HepG2 (cell line): ENCODE results near the gene MGAT4C. TPM values are rescaled to one million over a fixed set of nuclear protein-coding genes. Genes with fewer than 3 reads are reported as not detected.

Experiments used
- ATAC-seq: fragments of 200-7000 bp; cut with Tn5 transposase; 3 replicates; pipeline ENCODE4 v1.9.1; 2020; ENCODE audit warnings: mild to moderate bottlenecking, moderate library complexity
- BruUV-seq: library from RNA; stranded (reverse); fragments of 400-500 nt; replicated peaks from 2 replicates; lab custom pipeline; 2021; lab: Mats Ljungman, UMichigan
- CTCF ChIA-PET: fragments of 300-600 bp; formaldehyde crosslinking; extraction: SDS; loops from one replicate; lab custom pipeline; 2021; ENCODE audit warnings: low total read pairs, inconsistent platforms, low intra/inter-chr PET ratio; lab: Yijun Ruan, JAX
- POLR2A ChIA-PET: fragments of 350-600 bp; sonication (Branson Sonifier 250); formaldehyde crosslinking; loops from one replicate; lab custom pipeline; 2020; ENCODE audit warnings: antibody characterized with exemption, inconsistent platforms; lab: Yijun Ruan, JAX
- DNase-seq: peaks from one replicate; pipeline ENCODE4 v3.0.0-alpha.2; 2015; ENCODE audit warnings: low spot score
- FAIRE-seq: peaks from 3 replicates; lab custom pipeline; 2011; peaks lifted over from hg19 to GRCh38; lab: Jason Lieb, UNC
- H2AFZ ChIP-seq: one replicate; pipeline ENCODE4 v1.6.1; 2011; ENCODE audit warnings: low read length, inconsistent platforms
- H3K27ac ChIP-seq: fragments of 300-600 bp; 3 replicates; pipeline ENCODE4 v1.8.0; 2011; ENCODE audit warnings: mixed run types, mild to moderate bottlenecking, mixed read lengths, low read length, inconsistent platforms; ENCODE audit not compliant: insufficient read depth; ENCODE audit errors: extremely low read length
- H3K27me3 ChIP-seq, 2 experiments: fragments of 200-600 bp in 1 of 2; 2 replicates in 1 of 2; 3 replicates in 1 of 2; pipeline versions ENCODE4 v1.6.0 to v1.8.0; 2011; ENCODE audit warnings: low read length in 2 of 2, mild to moderate bottlenecking in 2 of 2, moderate library complexity in 2 of 2, inconsistent platforms in 1 of 2; ENCODE audit not compliant: insufficient read depth in 2 of 2, control insufficient read depth in 1 of 2
- H3K36me3 ChIP-seq, 2 experiments: fragments of 200-600 bp in 1 of 2; replicated peaks in 1 of 2; 2 replicates in 1 of 2; 3 replicates in 1 of 2; pipeline versions ENCODE4 v1.5.1 to v1.8.0; 2011; ENCODE audit warnings: low read length in 2 of 2, inconsistent platforms in 1 of 2; ENCODE audit not compliant: insufficient read depth in 2 of 2, control insufficient read depth in 1 of 2
- H3K4me1 ChIP-seq: 2 replicates; pipeline ENCODE4 v1.5.1; 2012; ENCODE audit warnings: low read length, inconsistent platforms; ENCODE audit not compliant: insufficient read depth
- H3K4me2 ChIP-seq: 2 replicates; pipeline ENCODE4 v1.6.0; 2011; ENCODE audit warnings: low read depth, low read length, inconsistent platforms
- H3K4me3 ChIP-seq, 3 experiments: fragments of 200-600 bp in 1 of 3; sonication (generic), shearing (Covaris generic) in 1 of 3; replicated peaks in 1 of 3; 2 replicates each; pipeline ENCODE4 v1.5.1; 2011 to 2016; ENCODE audit warnings: low read length in 3 of 3, inconsistent platforms in 2 of 3, low read depth in 2 of 3, mild to moderate bottlenecking in 2 of 3, control low read depth in 1 of 3, mixed read lengths in 1 of 3; ENCODE audit not compliant: insufficient read depth in 1 of 3
- H3K79me2 ChIP-seq: one replicate; pipeline ENCODE4 v1.6.1; 2011; ENCODE audit warnings: low read length, inconsistent platforms; ENCODE audit not compliant: insufficient read depth
- H3K9ac ChIP-seq: 2 replicates; pipeline ENCODE4 v1.6.0; 2011; ENCODE audit warnings: mild to moderate bottlenecking, low read depth, low read length, inconsistent platforms; ENCODE audit not compliant: insufficient read depth
- H3K9me3 ChIP-seq: 2 replicates; pipeline ENCODE4 v1.5.1; 2012; ENCODE audit warnings: mild to moderate bottlenecking, low read length
- H4K20me1 ChIP-seq: 2 replicates; pipeline ENCODE4 v1.6.0; 2011; ENCODE audit warnings: inconsistent platforms, mild to moderate bottlenecking, low read length, moderate library complexity; ENCODE audit not compliant: insufficient read depth
- KLF13 ChIP-seq: sonication (generic); formaldehyde crosslinking; IDR thresholded peaks from 2 replicates; pipeline ENCODE4 v1.4.0; 2020; ENCODE audit warnings: mild to moderate bottlenecking, missing genetic modification reagents
- NAIF1 ChIP-seq: sonication (generic); formaldehyde crosslinking; IDR thresholded peaks from 2 replicates; pipeline ENCODE4 v1.5.0; 2020; ENCODE audit warnings: mild to moderate bottlenecking, missing genetic modification reagents, borderline replicate concordance
- NFKB2 ChIP-seq: sonication (generic); formaldehyde crosslinking; IDR thresholded peaks from 2 replicates; pipeline ENCODE4 v1.4.0; 2020; ENCODE audit warnings: missing genetic modification reagents, borderline replicate concordance
- ZNF234 ChIP-seq: sonication (generic); formaldehyde crosslinking; conservative IDR thresholded peaks from 2 replicates; pipeline ENCODE4 v1.5.1; 2020; ENCODE audit warnings: mild to moderate bottlenecking, missing genetic modification reagents
- ZNF383 ChIP-seq: sonication (generic); formaldehyde crosslinking; IDR thresholded peaks from 2 replicates; pipeline ENCODE4 v1.4.0; 2020; ENCODE audit warnings: missing genetic modification reagents, mild to moderate bottlenecking, borderline replicate concordance
- WGBS: methylation state at CpG from one replicate; pipeline ENCODE4 v1.1.6; 2017; ENCODE audit warnings: low lambda C conversion rate; 5-methylcytosine and 5-hydroxymethylcytosine counted together
- in situ Hi-C: cut with HindIII; loops from 2 replicates; pipeline ENCODE4 v1.10.0; 2017; ENCODE audit warnings: low pct_unique_long_range_greater_than_20kb; ENCODE audit not compliant: extremely low pct_ligation_motif_present
- intact Hi-C: fragments of 100-400 bp; cut with micrococcal nuclease; formaldehyde crosslinking; loops from one replicate; pipeline ENCODE4 v1.10.0; 2022; ENCODE audit not compliant: unreplicated experiment
- polyA plus RNA-seq, 8 experiments: library from polyadenylated mRNA; depleted of rRNA in 3 of 8; stranded (reverse) in 7 of 8; unstranded in 1 of 8; fragments of >200 nt; fragmentation: Illumina TruSeq in 4 of 8; extraction: Trizol in 4 of 8; gene quantifications; 2 replicates each; pipeline versions ENCODE4 v1.2.1 to v1.2.3, GENCODE V29; 2011 to 2016; ENCODE audit warnings: low read depth in 4 of 8, missing spikeins in 1 of 8, mixed read lengths in 1 of 8; ENCODE audit not compliant: insufficient read depth in 1 of 8
- total RNA-seq, 5 experiments: library from RNA; depleted of rRNA; stranded (reverse); fragments of >200 nt; fragmentation: Illumina TruSeq; extraction: Trizol; gene quantifications; 2 replicates each; pipeline ENCODE4 v1.2.3, GENCODE V29; 2016; ENCODE audit warnings: low read depth in 1 of 5
- TF ChIP-seq, protein P1 (sequence below): sonication (generic); formaldehyde crosslinking; IDR thresholded peaks from 2 replicates; pipeline ENCODE4 v1.4.0; 2020; ENCODE audit warnings: mild to moderate bottlenecking, low read depth, missing genetic modification reagents
- TF ChIP-seq, protein P2 (sequence below): sonication (generic); formaldehyde crosslinking; IDR thresholded peaks from 2 replicates; pipeline ENCODE4 v1.4.0; 2020; ENCODE audit warnings: mild to moderate bottlenecking, missing genetic modification reagents
- TF ChIP-seq, protein P3 (sequence below): sonication (generic); formaldehyde crosslinking; IDR thresholded peaks from 2 replicates; pipeline ENCODE4 v1.5.0; 2020; ENCODE audit warnings: mild to moderate bottlenecking, missing genetic modification reagents

Gene MGAT4C
- total and polyA plus RNA-seq, 2 of the 13 experiments (the other 11 are each of a cell fraction or from before 2014, with no cell fraction given): not detected

DNA sequence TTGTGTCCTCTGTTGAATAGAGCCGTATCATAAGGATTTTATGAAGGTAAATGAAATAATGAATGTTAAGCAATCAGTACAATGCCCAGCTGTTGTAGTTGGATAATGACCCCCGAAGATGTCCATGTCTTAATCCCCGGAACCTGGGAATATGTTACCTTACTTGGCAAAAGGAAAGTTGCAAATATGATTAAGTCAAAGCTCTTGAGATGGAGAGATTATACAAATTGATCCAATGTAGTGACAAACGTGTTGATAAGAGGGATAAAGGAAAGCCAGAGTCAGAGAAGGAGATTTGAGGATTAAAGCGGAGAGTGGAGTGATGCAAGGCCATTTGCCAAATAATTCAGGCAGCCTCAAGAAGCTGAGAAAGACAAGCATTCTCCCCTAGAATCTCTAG is 19.2 kb upstream of the MGAT4C start:
- ChIA-PET POLR2A (no interaction called here), CTCF (no interaction called here)
- H3K9ac ChIP-seq: no peak overlapping the region
- no peak for DNase-seq
- no peak for ATAC-seq
- no peak overlapping the region for H3K4me3 ChIP-seq
- H3K4me1 ChIP-seq: no peaks in the 10 kb centered on the region
- no peak overlapping the region for H3K4me2 ChIP-seq
- H4K20me1 ChIP-seq: no peaks in the 10 kb centered on the region
- intact Hi-C loops: loop anchor here (2.0 kb wide), 1 partner anchor 37 kb away; no protein-coding TSS in a partner anchor
- no peaks in the 10 kb centered on the region for H3K36me3 ChIP-seq
- BruUV-seq: no TSS peak
- 39% methylated on average over 5 of the region's 5 CpGs for WGBS
- no peak overlapping the region for H3K27ac ChIP-seq
- H2AFZ ChIP-seq: no peak overlapping the region
- in situ Hi-C loops: no loop called here
- TF ChIP-seq, protein P1, sequence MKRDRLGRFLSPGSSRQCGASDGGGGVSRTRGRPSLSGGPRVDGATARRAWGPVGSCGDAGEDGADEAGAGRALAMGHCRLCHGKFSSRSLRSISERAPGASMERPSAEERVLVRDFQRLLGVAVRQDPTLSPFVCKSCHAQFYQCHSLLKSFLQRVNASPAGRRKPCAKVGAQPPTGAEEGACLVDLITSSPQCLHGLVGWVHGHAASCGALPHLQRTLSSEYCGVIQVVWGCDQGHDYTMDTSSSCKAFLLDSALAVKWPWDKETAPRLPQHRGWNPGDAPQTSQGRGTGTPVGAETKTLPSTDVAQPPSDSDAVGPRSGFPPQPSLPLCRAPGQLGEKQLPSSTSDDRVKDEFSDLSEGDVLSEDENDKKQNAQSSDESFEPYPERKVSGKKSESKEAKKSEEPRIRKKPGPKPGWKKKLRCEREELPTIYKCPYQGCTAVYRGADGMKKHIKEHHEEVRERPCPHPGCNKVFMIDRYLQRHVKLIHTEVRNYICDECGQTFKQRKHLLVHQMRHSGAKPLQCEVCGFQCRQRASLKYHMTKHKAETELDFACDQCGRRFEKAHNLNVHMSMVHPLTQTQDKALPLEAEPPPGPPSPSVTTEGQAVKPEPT (CRISPR knock-in tag): no peak
- TF ChIP-seq, protein P2, sequence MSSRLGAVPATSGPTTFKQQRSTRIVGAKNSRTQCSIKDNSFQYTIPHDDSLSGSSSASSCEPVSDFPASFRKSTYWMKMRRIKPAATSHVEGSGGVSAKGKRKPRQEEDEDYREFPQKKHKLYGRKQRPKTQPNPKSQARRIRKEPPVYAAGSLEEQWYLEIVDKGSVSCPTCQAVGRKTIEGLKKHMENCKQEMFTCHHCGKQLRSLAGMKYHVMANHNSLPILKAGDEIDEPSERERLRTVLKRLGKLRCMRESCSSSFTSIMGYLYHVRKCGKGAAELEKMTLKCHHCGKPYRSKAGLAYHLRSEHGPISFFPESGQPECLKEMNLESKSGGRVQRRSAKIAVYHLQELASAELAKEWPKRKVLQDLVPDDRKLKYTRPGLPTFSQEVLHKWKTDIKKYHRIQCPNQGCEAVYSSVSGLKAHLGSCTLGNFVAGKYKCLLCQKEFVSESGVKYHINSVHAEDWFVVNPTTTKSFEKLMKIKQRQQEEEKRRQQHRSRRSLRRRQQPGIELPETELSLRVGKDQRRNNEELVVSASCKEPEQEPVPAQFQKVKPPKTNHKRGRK (CRISPR knock-in tag): no peak
- no peak for TF ChIP-seq NAIF1 (CRISPR knock-in tag)
- TF ChIP-seq, protein P3, sequence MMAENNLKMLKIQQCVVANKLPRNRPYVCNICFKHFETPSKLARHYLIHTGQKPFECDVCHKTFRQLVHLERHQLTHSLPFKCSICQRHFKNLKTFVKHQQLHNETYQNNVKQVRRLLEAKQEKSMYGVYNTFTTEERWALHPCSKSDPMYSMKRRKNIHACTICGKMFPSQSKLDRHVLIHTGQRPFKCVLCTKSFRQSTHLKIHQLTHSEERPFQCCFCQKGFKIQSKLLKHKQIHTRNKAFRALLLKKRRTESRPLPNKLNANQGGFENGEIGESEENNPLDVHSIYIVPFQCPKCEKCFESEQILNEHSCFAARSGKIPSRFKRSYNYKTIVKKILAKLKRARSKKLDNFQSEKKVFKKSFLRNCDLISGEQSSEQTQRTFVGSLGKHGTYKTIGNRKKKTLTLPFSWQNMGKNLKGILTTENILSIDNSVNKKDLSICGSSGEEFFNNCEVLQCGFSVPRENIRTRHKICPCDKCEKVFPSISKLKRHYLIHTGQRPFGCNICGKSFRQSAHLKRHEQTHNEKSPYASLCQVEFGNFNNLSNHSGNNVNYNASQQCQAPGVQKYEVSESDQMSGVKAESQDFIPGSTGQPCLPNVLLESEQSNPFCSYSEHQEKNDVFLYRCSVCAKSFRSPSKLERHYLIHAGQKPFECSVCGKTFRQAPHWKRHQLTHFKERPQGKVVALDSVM: no peak
- no peak for TF ChIP-seq ZNF234 (CRISPR knock-in tag)
- TF ChIP-seq KLF13: no peak
- no peak for TF ChIP-seq NFKB2
- TF ChIP-seq ZNF383 (CRISPR knock-in tag): no peak
- no peak for FAIRE-seq
- H3K79me2 ChIP-seq: no peaks in the 10 kb centered on the region
- no peaks in the 10 kb centered on the region for H3K27me3 ChIP-seq
- H3K9me3 ChIP-seq: no peaks in the 10 kb centered on the region
